Myocyte (in vitro differentiated cells): ENCODE results near the gene SLC37A3. TPM values are rescaled to one million over a fixed set of nuclear protein-coding genes. Genes with fewer than 3 reads are reported as not detected.

ENCODE experiments used
- total RNA-seq: library from RNA; depleted of rRNA; stranded (reverse); fragments of >200 nt; gene quantifications from 2 replicates; pipeline ENCODE4 v1.2.3, GENCODE V29; 2014

Gene SLC37A3
- total RNA-seq, 1 donor from 2014 or later = 40.3 TPM

Other genes with a start within 250 kb of the SLC37A3 start
- 12.3 and 19.5 TPM in 2 replicates for gene KDM7A, start 221.5 kb downstream of the SLC37A3 start, total RNA-seq
- gene RAB19, start 5.5 kb upstream of the SLC37A3 start, total RNA-seq = not detected in 2 replicates
- gene MKRN1, start 81.0 kb upstream of the SLC37A3 start, total RNA-seq = 67.7 and 68.2 TPM in 2 replicates
- gene DENND2A, start 242.3 kb upstream of the SLC37A3 start, total RNA-seq = 0.05 and 0.21 TPM in 2 replicates